ENCODE results near the gene FARS2. TPM values are rescaled to one million over a fixed set of nuclear protein-coding genes. Genes with fewer than 3 reads are reported as not detected.

The FARS2 gene
- total and polyA plus RNA-seq, 2 of the 13 experiments (the other 11 are each of a cell fraction or from before 2014, with no cell fraction given), result 15.4 to 26.0 TPM

DNA sequence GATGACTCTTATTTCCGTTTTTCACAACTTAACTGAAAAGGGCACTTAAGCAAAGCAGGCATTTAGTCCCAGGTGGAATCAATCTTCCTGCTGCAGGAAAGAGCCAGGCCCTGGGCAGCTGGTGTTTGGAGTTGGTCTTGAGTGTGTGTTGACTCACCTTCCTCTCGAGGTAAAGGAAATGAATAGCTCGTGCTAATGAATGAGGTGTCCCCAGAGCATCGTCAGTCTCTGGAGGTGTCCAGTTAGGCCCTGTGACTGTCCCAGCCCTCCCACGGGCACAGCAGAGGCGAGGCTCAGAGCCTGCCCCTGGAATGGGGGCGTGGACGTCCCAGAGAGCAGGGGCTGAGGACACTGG, 467.7 kb downstream of the FARS2 start:
- no peak overlapping the region for H3K4me2 ChIP-seq (ENCODE audit: low read depth, low read length)
- no peak overlapping the region for H2AFZ ChIP-seq (ENCODE audit: low read length)
- FAIRE-seq (no peak), DNase-seq (ENCODE audit: low spot score) (no peak), ATAC-seq (no peak)
- no peaks in the 10 kb centered on the region for H3K36me3 ChIP-seq (replicated peaks in 1 of 2; ENCODE audit: control insufficient read depth in 1 of 2, insufficient read depth in 2 of 2, low read length in 2 of 2)
- intact Hi-C loops (cut with micrococcal nuclease; ENCODE audit: unreplicated experiment), result no loop called here
- CTCF ChIA-PET (ENCODE audit: low intra/inter-chr PET ratio, low total read pairs), result no interaction called here
- no peak overlapping the region for H3K27ac ChIP-seq (ENCODE audit: extremely low read length, insufficient read depth, low read length)
- BruUV-seq (replicated peaks), result no TSS peak
- H3K79me2 ChIP-seq (ENCODE audit: insufficient read depth, low read length), result no peaks in the 10 kb centered on the region
- WGBS (ENCODE audit: low lambda C conversion rate), result 46% methylated on average over 8 of the region's 8 CpGs
- H3K4me1 ChIP-seq (ENCODE audit: insufficient read depth, low read length), result peaks cover 20% of the 10 kb centered on the region
- POLR2A ChIA-PET, result no interaction called here
- TF ChIP-seq, protein P1, sequence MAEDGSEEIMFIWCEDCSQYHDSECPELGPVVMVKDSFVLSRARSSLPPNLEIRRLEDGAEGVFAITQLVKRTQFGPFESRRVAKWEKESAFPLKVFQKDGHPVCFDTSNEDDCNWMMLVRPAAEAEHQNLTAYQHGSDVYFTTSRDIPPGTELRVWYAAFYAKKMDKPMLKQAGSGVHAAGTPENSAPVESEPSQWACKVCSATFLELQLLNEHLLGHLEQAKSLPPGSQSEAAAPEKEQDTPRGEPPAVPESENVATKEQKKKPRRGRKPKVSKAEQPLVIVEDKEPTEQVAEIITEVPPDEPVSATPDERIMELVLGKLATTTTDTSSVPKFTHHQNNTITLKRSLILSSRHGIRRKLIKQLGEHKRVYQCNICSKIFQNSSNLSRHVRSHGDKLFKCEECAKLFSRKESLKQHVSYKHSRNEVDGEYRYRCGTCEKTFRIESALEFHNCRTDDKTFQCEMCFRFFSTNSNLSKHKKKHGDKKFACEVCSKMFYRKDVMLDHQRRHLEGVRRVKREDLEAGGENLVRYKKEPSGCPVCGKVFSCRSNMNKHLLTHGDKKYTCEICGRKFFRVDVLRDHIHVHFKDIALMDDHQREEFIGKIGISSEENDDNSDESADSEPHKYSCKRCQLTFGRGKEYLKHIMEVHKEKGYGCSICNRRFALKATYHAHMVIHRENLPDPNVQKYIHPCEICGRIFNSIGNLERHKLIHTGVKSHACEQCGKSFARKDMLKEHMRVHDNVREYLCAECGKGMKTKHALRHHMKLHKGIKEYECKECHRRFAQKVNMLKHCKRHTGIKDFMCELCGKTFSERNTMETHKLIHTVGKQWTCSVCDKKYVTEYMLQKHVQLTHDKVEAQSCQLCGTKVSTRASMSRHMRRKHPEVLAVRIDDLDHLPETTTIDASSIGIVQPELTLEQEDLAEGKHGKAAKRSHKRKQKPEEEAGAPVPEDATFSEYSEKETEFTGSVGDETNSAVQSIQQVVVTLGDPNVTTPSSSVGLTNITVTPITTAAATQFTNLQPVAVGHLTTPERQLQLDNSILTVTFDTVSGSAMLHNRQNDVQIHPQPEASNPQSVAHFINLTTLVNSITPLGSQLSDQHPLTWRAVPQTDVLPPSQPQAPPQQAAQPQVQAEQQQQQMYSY (CRISPR knock-in tag; IDR thresholded peaks at IDR 0.05), result no peak
- TF ChIP-seq, protein P2, sequence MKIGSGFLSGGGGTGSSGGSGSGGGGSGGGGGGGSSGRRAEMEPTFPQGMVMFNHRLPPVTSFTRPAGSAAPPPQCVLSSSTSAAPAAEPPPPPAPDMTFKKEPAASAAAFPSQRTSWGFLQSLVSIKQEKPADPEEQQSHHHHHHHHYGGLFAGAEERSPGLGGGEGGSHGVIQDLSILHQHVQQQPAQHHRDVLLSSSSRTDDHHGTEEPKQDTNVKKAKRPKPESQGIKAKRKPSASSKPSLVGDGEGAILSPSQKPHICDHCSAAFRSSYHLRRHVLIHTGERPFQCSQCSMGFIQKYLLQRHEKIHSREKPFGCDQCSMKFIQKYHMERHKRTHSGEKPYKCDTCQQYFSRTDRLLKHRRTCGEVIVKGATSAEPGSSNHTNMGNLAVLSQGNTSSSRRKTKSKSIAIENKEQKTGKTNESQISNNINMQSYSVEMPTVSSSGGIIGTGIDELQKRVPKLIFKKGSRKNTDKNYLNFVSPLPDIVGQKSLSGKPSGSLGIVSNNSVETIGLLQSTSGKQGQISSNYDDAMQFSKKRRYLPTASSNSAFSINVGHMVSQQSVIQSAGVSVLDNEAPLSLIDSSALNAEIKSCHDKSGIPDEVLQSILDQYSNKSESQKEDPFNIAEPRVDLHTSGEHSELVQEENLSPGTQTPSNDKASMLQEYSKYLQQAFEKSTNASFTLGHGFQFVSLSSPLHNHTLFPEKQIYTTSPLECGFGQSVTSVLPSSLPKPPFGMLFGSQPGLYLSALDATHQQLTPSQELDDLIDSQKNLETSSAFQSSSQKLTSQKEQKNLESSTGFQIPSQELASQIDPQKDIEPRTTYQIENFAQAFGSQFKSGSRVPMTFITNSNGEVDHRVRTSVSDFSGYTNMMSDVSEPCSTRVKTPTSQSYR (CRISPR knock-in tag; IDR thresholded peaks at IDR 0.05; ENCODE audit: borderline replicate concordance), result no peak
- TF ChIP-seq, protein P3, sequence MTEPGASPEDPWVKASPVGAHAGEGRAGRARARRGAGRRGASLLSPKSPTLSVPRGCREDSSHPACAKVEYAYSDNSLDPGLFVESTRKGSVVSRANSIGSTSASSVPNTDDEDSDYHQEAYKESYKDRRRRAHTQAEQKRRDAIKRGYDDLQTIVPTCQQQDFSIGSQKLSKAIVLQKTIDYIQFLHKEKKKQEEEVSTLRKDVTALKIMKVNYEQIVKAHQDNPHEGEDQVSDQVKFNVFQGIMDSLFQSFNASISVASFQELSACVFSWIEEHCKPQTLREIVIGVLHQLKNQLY (CRISPR knock-in tag; IDR thresholded peaks at IDR 0.05), result no peak
- no peak for TF ChIP-seq ZNF749 (CRISPR knock-in tag; IDR thresholded peaks at IDR 0.05; ENCODE audit: borderline replicate concordance)
- TF ChIP-seq ONECUT2 (CRISPR knock-in tag; IDR thresholded peaks at IDR 0.05), result no peak
- no peak for TF ChIP-seq ZSCAN30 (CRISPR knock-in tag; IDR thresholded peaks at IDR 0.05)
- TF ChIP-seq SALL1 (CRISPR knock-in tag; IDR thresholded peaks at IDR 0.05), result no peak
- no peak for TF ChIP-seq ATF7-NPFF (CRISPR knock-in tag; IDR thresholded peaks at IDR 0.05; ENCODE audit: low read depth)
- TF ChIP-seq ZNF468 (CRISPR knock-in tag; IDR thresholded peaks at IDR 0.05), result no peak
- no peak for TF ChIP-seq RBFOX2 (IDR thresholded peaks at IDR 0.05; ENCODE audit: low read depth, low read length)
- TF ChIP-seq NFYC (CRISPR knock-in tag; IDR thresholded peaks at IDR 0.05), result no peak
- H4K20me1 ChIP-seq (ENCODE audit: insufficient read depth, low read length), result no peaks in the 10 kb centered on the region
- in situ Hi-C loops (cut with HindIII; ENCODE audit: extremely low pct_ligation_motif_present, low pct_unique_long_range_greater_than_20kb), result no loop called here
- H3K9me3 ChIP-seq (ENCODE audit: low read length), result no peaks in the 10 kb centered on the region
- no peak overlapping the region for H3K4me3 ChIP-seq (replicated peaks in 1 of 3; ENCODE audit: insufficient read depth in 1 of 3, low read depth in 2 of 3, low read length in 3 of 3)
- H3K27me3 ChIP-seq (ENCODE audit: control insufficient read depth in 1 of 2, insufficient read depth in 2 of 2, low read length in 2 of 2), result no peaks in the 10 kb centered on the region
- no peak overlapping the region for H3K9ac ChIP-seq (ENCODE audit: insufficient read depth, low read depth, low read length)

Data from HepG2 (cell line).